ENCODE data around the gene NKAPD1.
"Not testable (repeated sequence)": the region's sequence is repeated elsewhere in the genome, so short reads cannot be mapped to it uniquely, and the experiment has no call there.

NKAPD1 gene

GRCh38 chr11:112087212-112087611 is 13.1 kb downstream of the NKAPD1 start:
- DNase-seq = no peak

GRCh38 chr11:112095302-112095701 is 21.2 kb downstream of the NKAPD1 start:
- DNase-seq = not testable (repeated sequence)

- DNase-seq = no peak
These were observed 22.1 kb downstream of the NKAPD1 start for GRCh38 chr11:112096194-112096593.

GRCh38 chr11:112097734-112098528 is 23.8 kb downstream of the NKAPD1 start:
- DNase-seq = no peak

GRCh38 chr11:112100462-112100861 is 26.4 kb downstream of the NKAPD1 start:
- no peak for DNase-seq

GRCh38 chr11:112103446-112103845 is 29.3 kb downstream of the NKAPD1 start:
- DNase-seq = no peak

GRCh38 chr11:112106070-112106469 is 32.0 kb downstream of the NKAPD1 start:
- DNase-seq = no peak

GRCh38 chr11:112113539-112114457 is 39.7 kb downstream of the NKAPD1 start:
- no peak for DNase-seq

- no peak for DNase-seq
These were observed 40.4 kb downstream of the NKAPD1 start for GRCh38 chr11:112114460-112114859.

GRCh38 chr11:112115386-112115785 is 41.3 kb downstream of the NKAPD1 start:
- DNase-seq = no peak

- no peak for DNase-seq
These were observed 44.1 kb downstream of the NKAPD1 start for GRCh38 chr11:112118176-112118575.

GRCh38 chr11:112121981-112122615 is 48.0 kb downstream of the NKAPD1 start:
- DNase-seq = no peak

GRCh38 chr11:112123129-112123528 is 49.0 kb downstream of the NKAPD1 start:
- no peak for DNase-seq

- no peak for DNase-seq
These were observed 53.0 kb downstream of the NKAPD1 start for GRCh38 chr11:112127056-112127455.

- no peak for DNase-seq
These were observed 54.5 kb downstream of the NKAPD1 start for GRCh38 chr11:112128483-112129121.

GRCh38 chr11:112129656-112130055 is 55.6 kb downstream of the NKAPD1 start:
- no peak for DNase-seq

- no peak for DNase-seq
These were observed 58.6 kb downstream of the NKAPD1 start for GRCh38 chr11:112132737-112133136.

- DNase-seq = no peak
These were observed 60.4 kb downstream of the NKAPD1 start for GRCh38 chr11:112134473-112134872.

Data from effector CD4-positive, alpha-beta T cell (primary cell).